Measurements from ENCODE around the gene FBXO46. TPM values are rescaled to one million over a fixed set of nuclear protein-coding genes. Genes with fewer than 3 reads are reported as not detected.

The FBXO46 gene
- total RNA-seq, 1 donor from 2014 or later, result 41.9 TPM

Other genes starting within 250 kb of the FBXO46 start
- 2.4 and 2.9 TPM in 2 replicates for gene RTN2, start 233.8 kb downstream of the FBXO46 start, total RNA-seq
- 1.0 and 1.4 TPM in 2 replicates for gene PPM1N, start 232.5 kb downstream of the FBXO46 start, total RNA-seq
- gene VASP, start 223.4 kb downstream of the FBXO46 start, total RNA-seq, result 265 and 267 TPM in 2 replicates
- 14.8 and 15.0 TPM in 2 replicates for gene OPA3, start 146.1 kb downstream of the FBXO46 start, total RNA-seq
- not detected in 2 replicates for gene GPR4, start 128.7 kb downstream of the FBXO46 start, total RNA-seq
- 113 and 120 TPM in 2 replicates for gene EML2, start 91.5 kb downstream of the FBXO46 start, total RNA-seq
- 4.2 and 5.3 TPM in 2 replicates for gene GIPR, start 62.7 kb downstream of the FBXO46 start, total RNA-seq
- gene SNRPD2, start 38.9 kb downstream of the FBXO46 start, total RNA-seq, result 489 and 509 TPM in 2 replicates
- gene QPCTL, start 38.2 kb downstream of the FBXO46 start, total RNA-seq, result 6.4 and 10.2 TPM in 2 replicates
- gene MEIOSIN, start 2.5 kb upstream of the FBXO46 start, total RNA-seq, result not detected in 2 replicates
- 1.6 and 2.4 TPM in 2 replicates for gene SIX5, start 38.4 kb upstream of the FBXO46 start, total RNA-seq
- 22.5 and 25.9 TPM in 2 replicates for gene DMPK, start 51.6 kb upstream of the FBXO46 start, total RNA-seq
- 34.9 and 35.1 TPM in 2 replicates for gene DMWD, start 61.9 kb upstream of the FBXO46 start, total RNA-seq
- gene RSPH6A, start 84.4 kb upstream of the FBXO46 start, total RNA-seq, result 0.46 and 0.56 TPM in 2 replicates
- 107 and 111 TPM in 2 replicates for gene SYMPK, start 132.3 kb upstream of the FBXO46 start, total RNA-seq
- not detected in 2 replicates for gene FOXA3, start 133.4 kb upstream of the FBXO46 start, total RNA-seq
- 15.2 and 16.3 TPM in 2 replicates for gene IRF2BP1, start 155.2 kb upstream of the FBXO46 start, total RNA-seq
- gene MYPOP, start 171.7 kb upstream of the FBXO46 start, total RNA-seq, result 9.4 and 10.4 TPM in 2 replicates
- not detected in 2 replicates for gene NANOS2, start 183.9 kb upstream of the FBXO46 start, total RNA-seq
- 0.10 and 0.51 TPM in 2 replicates for gene NOVA2, start 243.0 kb upstream of the FBXO46 start, total RNA-seq